A549 treated with Mapracorat at 1 μM for 4 hours (cell line): Measurements from ENCODE around the gene ZNF232. TPM values are rescaled to one million over a fixed set of nuclear protein-coding genes. Genes with fewer than 3 reads are reported as not detected.

Experiments
- total RNA-seq: library from RNA; stranded (reverse); fragments of 200-300 nt; extraction: Qiagen RNA extraction; gene quantifications from 5 replicates; pipeline ENCODE4 v1.2.3, GENCODE V29; 2022

Gene ZNF232
- total RNA-seq: 3.4 to 5.1 TPM (median 4.0 TPM) in 5 replicates

GRCh38 chr17:5111402-5112204 lies at the start of gene ZNF232:
TSS of gene ZNF232 (minus strand) at chr17:5111878. CDS start at chr17:5111822, 56 bp downstream.

GRCh38 chr17:5115673-5116651 lies 4.3 kb upstream of the ZNF232 start, which contains the start of gene USP6:
TSS of gene USP6 (plus strand) at chr17:5116032. CDS start at chr17:5130368, 14,336 bp downstream.

GRCh38 chr17:5078106-5079028 lies 33.3 kb downstream of the ZNF232 start, which contains the start of gene ZFP3:
TSS of gene ZFP3 (plus strand) at chr17:5078467. CDS start at chr17:5091505, 13,038 bp downstream.

Other genes starting within 250 kb of the ZNF232 start
- 0.16 to 0.48 TPM (median 0.28 TPM) in 5 replicates for gene C17orf107, start 212.3 kb downstream of the ZNF232 start, total RNA-seq
- 0.10 TPM in 1 of 5 replicates, not detected in the others for gene CHRNE, start 208.8 kb downstream of the ZNF232 start, total RNA-seq
- not detected in 5 replicates for gene GP1BA, start 179.6 kb downstream of the ZNF232 start, total RNA-seq
- gene SLC25A11, start 171.8 kb downstream of the ZNF232 start, total RNA-seq: 52.9 to 74.2 TPM (median 68.7 TPM) in 5 replicates
- gene RNF167, start 171.6 kb downstream of the ZNF232 start, total RNA-seq: 98.8 to 148 TPM (median 117 TPM) in 5 replicates
- 2,509 to 3,080 TPM (median 2,785 TPM) in 5 replicates for gene PFN1, start 163.3 kb downstream of the ZNF232 start, total RNA-seq
- gene ENO3, start 160.8 kb downstream of the ZNF232 start, total RNA-seq: 45.6 to 55.1 TPM (median 48.1 TPM) in 5 replicates
- gene SPAG7, start 144.1 kb downstream of the ZNF232 start, total RNA-seq: 70.3 to 89.6 TPM (median 73.0 TPM) in 5 replicates
- 28.9 to 41.2 TPM (median 34.3 TPM) in 5 replicates for gene CAMTA2, start 124.2 kb downstream of the ZNF232 start, total RNA-seq
- 1.7 to 1.9 TPM (median 1.8 TPM) in 5 replicates for gene INCA1, start 114.4 kb downstream of the ZNF232 start, total RNA-seq
- 107 to 129 TPM (median 121 TPM) in 5 replicates for gene KIF1C, start 113.9 kb downstream of the ZNF232 start, total RNA-seq
- gene SLC52A1, start 76.5 kb downstream of the ZNF232 start, total RNA-seq: 0.42 to 0.97 TPM (median 0.76 TPM) in 5 replicates
- 0.77 to 1.2 TPM (median 0.95 TPM) in 5 replicates for gene ZFP3, start 33.4 kb downstream of the ZNF232 start, total RNA-seq
- gene USP6, start 4.2 kb upstream of the ZNF232 start, total RNA-seq: 0.01 to 0.06 TPM in 2 of 5 replicates, not detected in the others
- 0.97 to 1.7 TPM (median 1.4 TPM) in 5 replicates for gene ZNF594, start 80.0 kb upstream of the ZNF232 start, total RNA-seq
- gene SCIMP, start 123.0 kb upstream of the ZNF232 start, total RNA-seq: not detected in 5 replicates
- 40.2 to 44.6 TPM (median 41.2 TPM) in 5 replicates for gene RABEP1, start 170.4 kb upstream of the ZNF232 start, total RNA-seq